Measurements from ENCODE around the gene SORCS1.

GRCh38 chr10:107092321-107092720 is 72.2 kb downstream of the SORCS1 start:
- TF ChIP-seq MAX (IDR thresholded peaks at IDR 0.05) (no peak), SP1 (IDR thresholded peaks at IDR 0.05) (no peak), GABPA (IDR thresholded peaks at IDR 0.05 in 1 of 2, conservative IDR thresholded peaks at IDR 0.05 in 1 of 2) (no peak), CTCF (IDR thresholded peaks at IDR 0.05; ENCODE audit: low read depth, low read length, missing input control) (no peak), NR2F2 (IDR thresholded peaks at IDR 0.05) (no peak), REST (IDR thresholded peaks at IDR 0.05) (no peak), ATF3 (IDR thresholded peaks at IDR 0.05) (no peak), TAF1 (conservative IDR thresholded peaks at IDR 0.05) (no peak)
